ENCODE results near the gene SLC25A41. TPM values are rescaled to one million over a fixed set of nuclear protein-coding genes. Genes with fewer than 3 reads are reported as not detected.
A peak's percentile ranks its signal among the peaks of the same experiment; 100 is the strongest.

SLC25A41 gene
- total and polyA plus RNA-seq, 2 experiments from 2014 or later: not detected

DNA sequence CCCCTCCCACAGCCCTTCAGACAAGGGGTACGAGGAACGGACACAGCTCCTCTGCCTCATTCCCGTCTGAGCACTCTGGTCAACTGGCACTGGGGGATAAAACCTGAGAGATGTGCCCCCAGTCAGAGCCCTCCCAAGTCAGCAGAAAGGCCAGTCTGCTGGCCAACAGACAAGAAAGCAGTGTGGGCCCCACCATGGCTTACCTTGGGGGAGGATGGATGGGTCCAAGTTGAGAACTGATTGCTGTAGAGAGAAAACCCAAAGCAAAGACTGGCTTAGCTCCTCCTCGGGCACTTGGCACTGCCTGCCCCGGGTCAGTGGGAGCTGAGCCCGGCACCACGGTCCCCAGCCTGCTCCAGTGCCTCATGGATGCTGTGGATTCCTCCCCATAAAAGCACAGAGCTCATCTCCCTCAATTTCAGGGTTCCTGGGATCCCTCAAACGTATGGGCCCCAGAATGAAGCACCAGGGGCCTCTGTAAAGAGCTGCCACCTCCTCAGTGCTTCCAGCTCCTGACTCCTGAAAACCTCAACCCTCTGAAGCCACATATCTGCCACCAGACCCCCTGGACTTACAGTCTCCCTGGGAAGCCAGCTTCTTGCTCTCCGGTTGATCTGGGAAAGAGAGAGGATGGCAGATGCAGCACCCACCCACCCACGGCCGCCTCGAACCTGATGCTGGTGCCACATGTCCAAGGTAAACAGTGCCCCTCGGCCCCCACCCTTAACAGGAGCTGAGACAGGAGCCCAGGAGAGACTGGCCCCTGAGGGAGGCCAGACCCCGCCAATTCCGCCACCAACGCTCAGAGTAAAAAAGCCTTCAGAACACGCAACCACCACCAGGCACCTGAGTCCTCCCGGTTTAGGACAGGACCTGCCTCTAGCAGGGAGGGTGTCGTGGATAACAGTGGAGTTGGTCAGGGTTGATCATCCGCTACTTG lies 12.2 kb downstream of the SLC25A41 start:
- peak overlapping the region; percentile 94 for H3K9ac ChIP-seq
- peaks cover 11% of the 10 kb centered on the region for H4K20me1 ChIP-seq (ENCODE audit: insufficient read depth)
- H2AFZ ChIP-seq: no peak overlapping the region
- WGBS, 2 experiments (ENCODE audit: low coverage in 1 of 2, low lambda C conversion rate in 2 of 2, missing lambda C conversion rate in 2 of 2): 78 to 81% methylated on average over 19 to 20 of the region's 20 CpGs
- TF ChIP-seq EZH2 (IDR thresholded peaks at IDR 0.05; ENCODE audit: insufficient read depth, poor library complexity, severe bottlenecking) (no peak), EZH2phosphoT487 (IDR thresholded peaks at IDR 0.05; ENCODE audit: insufficient read depth, low read depth) (no peak)
- H3K9me2 ChIP-seq (ENCODE audit: insufficient read depth): no peaks in the 10 kb centered on the region
- DNase-seq: no peak
- peaks cover 12% of the 10 kb centered on the region for H3K4me1 ChIP-seq (ENCODE audit: insufficient read depth)
- no peaks in the 10 kb centered on the region; the same call in 1 of the 2 replicates for H3F3A ChIP-seq (ENCODE audit: insufficient read depth)
- peaks cover 12% of the 10 kb centered on the region; the same call in 1 of the 2 replicates for H3K36me3 ChIP-seq (ENCODE audit: low read depth)
- H3K4me3 ChIP-seq: no peak overlapping the region
- no peak overlapping the region for H3K4me2 ChIP-seq (ENCODE audit: unreplicated experiment)
- no peak overlapping the region for H3K27ac ChIP-seq
- H3K27me3 ChIP-seq (replicated peaks; ENCODE audit: insufficient read depth): no peaks in the 10 kb centered on the region
- peaks cover 68% of the 10 kb centered on the region for H3K79me2 ChIP-seq (ENCODE audit: insufficient read depth)
- in situ Hi-C loops (cut with MboI): no loop called here
- no peaks in the 10 kb centered on the region for H3K9me3 ChIP-seq (ENCODE audit: low read depth)

DNA sequence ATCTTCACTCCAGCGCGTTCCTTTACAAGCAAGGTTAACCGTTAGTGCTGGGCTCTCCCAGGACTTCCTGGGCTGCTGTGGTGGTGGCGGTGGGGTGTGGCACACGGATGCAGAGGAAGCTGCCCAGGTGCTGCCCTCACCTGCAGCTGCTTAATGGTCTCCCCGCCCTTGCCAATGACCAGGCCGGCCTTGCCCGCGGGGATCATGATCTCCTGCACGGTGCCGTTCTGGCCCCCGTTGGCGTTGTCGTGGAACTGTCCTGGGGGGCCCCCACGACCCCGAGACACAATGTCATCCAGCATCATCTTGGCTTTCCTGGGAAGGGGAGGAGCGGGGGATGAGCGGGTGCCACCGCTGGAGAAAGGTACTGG lies 15.0 kb downstream of the SLC25A41 start:
- H3K9me2 ChIP-seq (ENCODE audit: insufficient read depth): no peaks in the 10 kb centered on the region
- H4K20me1 ChIP-seq (ENCODE audit: insufficient read depth): peaks cover 11% of the 10 kb centered on the region
- H3K9ac ChIP-seq: no peak overlapping the region
- H3F3A ChIP-seq (ENCODE audit: insufficient read depth): no peaks in the 10 kb centered on the region; the same call in 1 of the 2 replicates
- no peak overlapping the region for H2AFZ ChIP-seq
- H3K4me1 ChIP-seq (ENCODE audit: insufficient read depth): peaks cover 12% of the 10 kb centered on the region
- DNase-seq: no peak
- 91 to 95% methylated on average over 18 to 19 of the region's 19 CpGs for WGBS, 2 experiments (ENCODE audit: low coverage in 1 of 2, low lambda C conversion rate in 2 of 2, missing lambda C conversion rate in 2 of 2)
- TF ChIP-seq EZH2phosphoT487 (IDR thresholded peaks at IDR 0.05; ENCODE audit: insufficient read depth, low read depth): no peak
- TF ChIP-seq EZH2 (IDR thresholded peaks at IDR 0.05; ENCODE audit: insufficient read depth, poor library complexity, severe bottlenecking): no peak
- H3K27me3 ChIP-seq (replicated peaks; ENCODE audit: insufficient read depth): no peaks in the 10 kb centered on the region
- in situ Hi-C loops (cut with MboI): no loop called here
- no peak overlapping the region for H3K4me3 ChIP-seq
- H3K36me3 ChIP-seq (ENCODE audit: low read depth): peaks cover 12% of the 10 kb centered on the region; the same call in 1 of the 2 replicates
- H3K27ac ChIP-seq: no peak overlapping the region
- no peaks in the 10 kb centered on the region for H3K9me3 ChIP-seq (ENCODE audit: low read depth)
- H3K79me2 ChIP-seq (ENCODE audit: insufficient read depth): peaks cover 62% of the 10 kb centered on the region
- H3K4me2 ChIP-seq (ENCODE audit: unreplicated experiment): no peak overlapping the region

DNA sequence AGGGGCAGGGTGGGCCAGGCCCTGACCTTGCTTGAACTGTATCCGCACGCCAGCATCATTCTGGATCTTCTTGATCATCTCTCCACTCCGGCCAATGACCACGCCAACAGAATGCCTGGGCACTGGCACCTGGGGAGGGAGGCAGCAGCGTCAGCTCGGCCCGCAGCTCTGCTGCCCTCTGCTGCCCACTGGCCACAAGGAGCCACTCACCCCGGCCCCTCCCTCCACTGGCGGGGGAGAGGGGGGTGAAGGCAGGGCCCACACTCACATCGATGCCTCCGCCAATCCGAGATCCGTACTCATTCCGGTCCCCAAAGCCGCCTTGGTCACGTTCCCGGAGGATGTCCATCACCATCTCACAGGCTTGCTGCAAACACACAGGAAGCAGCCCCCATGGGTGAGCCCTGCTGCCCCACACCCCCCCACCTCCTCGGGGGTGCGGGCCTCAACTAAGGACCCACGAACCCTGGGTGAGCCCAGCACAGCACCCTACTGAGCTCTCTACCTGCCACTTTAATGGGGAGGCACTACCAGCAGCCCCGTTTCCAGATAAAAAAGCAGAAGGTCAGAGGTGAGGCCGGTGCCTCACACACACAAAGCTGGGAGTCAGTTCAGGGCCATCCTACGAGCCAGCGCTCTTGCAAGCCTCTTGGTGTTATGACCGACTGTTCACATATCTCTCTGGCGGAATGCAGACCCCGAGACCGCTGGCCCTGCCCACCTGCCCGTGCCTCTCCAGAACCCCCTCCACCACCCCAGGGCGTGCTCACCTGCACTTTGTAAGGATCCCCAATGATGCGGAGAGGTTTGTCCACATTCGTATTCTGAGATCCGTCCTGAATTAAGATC lies 15.6 kb downstream of the SLC25A41 start:
- Histone ChIP-seq H3K4me1 (ENCODE audit: insufficient read depth) (peaks cover 10% of the 10 kb centered on the region), H3K36me3 (ENCODE audit: low read depth) (peaks cover 16% of the 10 kb centered on the region), H3K79me2 (ENCODE audit: insufficient read depth) (peaks cover 56% of the 10 kb centered on the region), H3K9me3 (ENCODE audit: low read depth) (no peaks in the 10 kb centered on the region), H3K9me2 (ENCODE audit: insufficient read depth) (no peaks in the 10 kb centered on the region), H2AFZ (no peak overlapping the region), H3K27ac (no peak overlapping the region), H4K20me1 (ENCODE audit: insufficient read depth) (peaks cover 10% of the 10 kb centered on the region), H3K27me3 (replicated peaks; ENCODE audit: insufficient read depth) (no peaks in the 10 kb centered on the region), H3K4me3 (no peak overlapping the region), H3K9ac (no peak overlapping the region), H3F3A (ENCODE audit: insufficient read depth) (no peaks in the 10 kb centered on the region; the same call in 1 of the 2 replicates), H3K4me2 (ENCODE audit: unreplicated experiment) (no peak overlapping the region)
- in situ Hi-C loops (cut with MboI): no loop called here
- TF ChIP-seq EZH2phosphoT487 (IDR thresholded peaks at IDR 0.05; ENCODE audit: insufficient read depth, low read depth): no peak
- peak; percentile 38 for DNase-seq
- 87 to 89% methylated on average over 31 to 33 of the region's 33 CpGs for WGBS, 2 experiments (ENCODE audit: low coverage in 1 of 2, low lambda C conversion rate in 2 of 2, missing lambda C conversion rate in 2 of 2)

DNA sequence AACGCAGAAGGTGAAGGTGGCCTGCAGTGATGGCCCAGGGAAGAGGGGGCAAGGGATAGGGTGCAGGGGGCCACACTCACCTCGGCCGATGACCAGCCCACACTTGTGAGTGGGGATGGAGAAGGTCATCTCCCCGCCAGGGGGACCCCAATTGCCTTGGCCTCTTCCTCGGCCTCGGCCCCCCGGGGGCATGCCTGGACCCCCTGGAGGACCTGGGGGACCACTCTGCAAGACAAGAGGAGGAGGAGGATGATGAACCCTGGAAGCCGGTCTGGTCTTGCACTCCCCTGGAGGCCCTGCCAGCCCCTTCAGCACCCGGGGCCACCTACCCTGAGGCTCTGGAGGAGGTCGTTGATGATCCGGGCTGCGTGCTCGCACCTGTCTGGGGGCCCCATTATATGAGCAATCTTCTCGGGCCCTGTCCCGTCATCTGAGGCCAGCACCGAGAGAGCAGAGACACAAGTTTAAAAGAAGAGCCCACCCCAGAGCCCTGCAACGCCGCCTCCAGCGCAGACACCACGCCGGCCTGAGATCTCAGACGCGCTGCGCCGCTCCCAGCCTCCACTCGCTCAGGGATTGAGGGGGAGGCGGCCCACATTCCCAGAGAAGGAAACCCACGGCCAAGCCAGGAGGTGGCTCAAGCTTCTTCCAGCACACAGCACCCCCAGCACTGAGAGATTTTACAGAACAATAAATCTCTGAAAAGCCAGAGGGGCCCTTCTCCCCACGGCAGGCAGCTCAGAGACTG lies 16.7 kb downstream of the SLC25A41 start:
- in situ Hi-C loops (cut with MboI): no loop called here
- Histone ChIP-seq H3K9me2 (ENCODE audit: insufficient read depth) (no peaks in the 10 kb centered on the region), H4K20me1 (ENCODE audit: insufficient read depth) (no peaks in the 10 kb centered on the region), H3K4me1 (ENCODE audit: insufficient read depth) (no peaks in the 10 kb centered on the region), H3K79me2 (ENCODE audit: insufficient read depth) (peaks cover 45% of the 10 kb centered on the region), H3K4me2 (ENCODE audit: unreplicated experiment) (no peak overlapping the region), H3K27me3 (replicated peaks; ENCODE audit: insufficient read depth) (no peaks in the 10 kb centered on the region), H3F3A (ENCODE audit: insufficient read depth) (no peaks in the 10 kb centered on the region), H3K9me3 (ENCODE audit: low read depth) (no peaks in the 10 kb centered on the region), H3K36me3 (ENCODE audit: low read depth) (peaks cover 16% of the 10 kb centered on the region), H3K4me3 (no peak overlapping the region), H3K27ac (no peak overlapping the region), H2AFZ (no peak overlapping the region), H3K9ac (no peak overlapping the region)
- TF ChIP-seq EZH2 (IDR thresholded peaks at IDR 0.05; ENCODE audit: insufficient read depth, poor library complexity, severe bottlenecking) (no peak), EZH2phosphoT487 (IDR thresholded peaks at IDR 0.05; ENCODE audit: insufficient read depth, low read depth) (no peak)
- DNase-seq: no peak
- WGBS, 2 experiments (ENCODE audit: low coverage in 1 of 2, low lambda C conversion rate in 2 of 2, missing lambda C conversion rate in 2 of 2): 89 to 91% methylated on average over 25 to 29 of the region's 29 CpGs
